Measurements from ENCODE around the gene PXYLP1.
A peak's percentile ranks its signal among the peaks of the same experiment; 100 is the strongest.

PXYLP1 gene

GRCh38 chr3:141320399-141321108 is 88.9 kb downstream of the PXYLP1 start:
- FAIRE-seq, result no peak
- no peak for DNase-seq (ENCODE audit: low spot score)

- FAIRE-seq, result no peak
- no peak for DNase-seq (ENCODE audit: low spot score)
These were observed 89.5 kb downstream of the PXYLP1 start for GRCh38 chr3:141321109-141321497.

- FAIRE-seq, result no peak
- DNase-seq (ENCODE audit: low spot score), result no peak
These were observed 92.5 kb downstream of the PXYLP1 start for GRCh38 chr3:141323936-141324704.

GRCh38 chr3:141326123-141326522 is 94.5 kb downstream of the PXYLP1 start:
- no peak for DNase-seq (ENCODE audit: low spot score)
- no peak for FAIRE-seq

- DNase-seq (ENCODE audit: low spot score) (no peak), FAIRE-seq (no peak)
These were observed 95.0 kb downstream of the PXYLP1 start for GRCh38 chr3:141326626-141327025.

GRCh38 chr3:141328286-141329166 is 96.9 kb downstream of the PXYLP1 start:
- no peak for DNase-seq (ENCODE audit: low spot score)
- no peak for FAIRE-seq

GRCh38 chr3:141330235-141330634 is 98.6 kb downstream of the PXYLP1 start:
- FAIRE-seq (no peak), DNase-seq (ENCODE audit: low spot score) (no peak)

GRCh38 chr3:141330718-141331376 is 99.2 kb downstream of the PXYLP1 start:
- FAIRE-seq, result no peak

GRCh38 chr3:141331377-141332318 is 100.0 kb downstream of the PXYLP1 start:
- FAIRE-seq (no peak), DNase-seq (ENCODE audit: low spot score) (peak; percentile 81)

More at GRCh38 chr3:141330718-141331376, 99.2 kb downstream of the PXYLP1 start:
- no peak for DNase-seq (ENCODE audit: low spot score)

- no peak for FAIRE-seq
- DNase-seq (ENCODE audit: low spot score), result no peak
These were observed 100.8 kb downstream of the PXYLP1 start for GRCh38 chr3:141332416-141332815.

- DNase-seq (ENCODE audit: low spot score) (no peak), FAIRE-seq (no peak)
These were observed 102.4 kb downstream of the PXYLP1 start for GRCh38 chr3:141333836-141334626.

- no peak for FAIRE-seq
- no peak for DNase-seq (ENCODE audit: low spot score)
These were observed 103.1 kb downstream of the PXYLP1 start for GRCh38 chr3:141334627-141335250.

GRCh38 chr3:141335531-141336061 is 104.0 kb downstream of the PXYLP1 start:
- FAIRE-seq (no peak), DNase-seq (ENCODE audit: low spot score) (no peak)

GRCh38 chr3:141336672-141337522 is 105.3 kb downstream of the PXYLP1 start:
- FAIRE-seq (no peak), DNase-seq (ENCODE audit: low spot score) (peak; percentile 54)

GRCh38 chr3:141337523-141337854 is 105.9 kb downstream of the PXYLP1 start:
- FAIRE-seq, result no peak
- no peak for DNase-seq (ENCODE audit: low spot score)

GRCh38 chr3:141337991-141338390 is 106.4 kb downstream of the PXYLP1 start:
- no peak for FAIRE-seq

GRCh38 chr3:141338881-141339280 is 107.3 kb downstream of the PXYLP1 start:
- no peak for DNase-seq (ENCODE audit: low spot score)
- no peak for FAIRE-seq

More at GRCh38 chr3:141337991-141338390, 106.4 kb downstream of the PXYLP1 start:
- no peak for DNase-seq (ENCODE audit: low spot score)

GRCh38 chr3:141341536-141341935 is 109.9 kb downstream of the PXYLP1 start:
- DNase-seq (ENCODE audit: low spot score) (no peak), FAIRE-seq (no peak)
